BLaER1 treated with 17β-estradiol and CSF1 and Interleukin-3, amounts not matched to agents 10 nM and 100 nM (cell line): ENCODE data around the gene GJA9.

Experiments
- H3K27ac ChIP-seq, 11 experiments: shearing (Covaris generic); formaldehyde crosslinking; 2 replicates each; pipeline ENCODE4 v1.8.1; 2022
- H3K27me3 ChIP-seq, 11 experiments: shearing (Covaris generic); formaldehyde crosslinking; 2 replicates each; pipeline ENCODE4 v1.8.1; 2022
- H3K36me3 ChIP-seq, 11 experiments: shearing (Covaris generic); formaldehyde crosslinking; 2 replicates each; pipeline ENCODE4 v1.8.1; 2022
- H3K4me1 ChIP-seq, 10 experiments: shearing (Covaris generic); formaldehyde crosslinking; 2 replicates each; pipeline ENCODE4 v1.8.1; 2022
- H3K4me2 ChIP-seq, 11 experiments: shearing (Covaris generic); formaldehyde crosslinking; 2 replicates each; pipeline ENCODE4 v1.8.1; 2022
- H3K4me3 ChIP-seq, 10 experiments: shearing (Covaris generic); formaldehyde crosslinking; 2 replicates each; pipeline ENCODE4 v1.8.1; 2022
- H3K9ac ChIP-seq, 11 experiments: shearing (Covaris generic); formaldehyde crosslinking; 2 replicates each; pipeline ENCODE4 v1.8.1; 2022
- H3K9me3 ChIP-seq, 11 experiments: shearing (Covaris generic); formaldehyde crosslinking; replicated peaks in 1 of 11; 2 replicates each; pipeline ENCODE4 v1.8.1; 2022
- H4K20me1 ChIP-seq, 11 experiments: shearing (Covaris generic); formaldehyde crosslinking; 2 replicates each; pipeline ENCODE4 v1.8.1; 2022
- Cebpa-rat ChIP-seq, 11 experiments: shearing (Covaris generic); IDR thresholded peaks; 2 replicates each; pipeline ENCODE4 v1.8.1; 2022

GJA9 gene

DNA sequence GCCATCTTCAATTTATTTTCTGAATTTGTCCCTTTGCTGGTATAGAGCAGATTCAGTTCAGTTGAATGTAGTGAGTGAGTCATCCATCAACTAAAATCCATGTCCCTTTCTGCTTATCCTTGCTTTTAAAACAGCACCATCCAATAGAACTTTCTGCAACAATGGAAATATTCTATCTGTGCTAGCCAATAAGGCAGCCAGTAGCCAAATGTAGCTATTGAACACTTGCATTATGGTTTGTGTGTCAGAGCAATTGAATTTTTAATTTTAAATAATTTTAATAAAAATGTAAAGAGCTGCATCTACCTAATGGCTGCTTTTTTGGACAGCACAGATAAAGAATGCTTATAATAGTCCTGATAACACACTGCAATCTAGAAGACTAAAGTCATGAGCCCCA lies at the start of gene GJA9:
Gene GJA9, minus strand, starts transcription at position 101 of the 400 bp plus-strand sequence. CDS start 5,489 bp downstream, outside the sequence.
- Histone ChIP-seq H4K20me1 (peaks cover 0 to 18% (median 0%) of the 10 kb centered on the region in 11 experiments; a peak in 2 of 22 replicates), H3K4me2 (no peak within 1 kb of the TSS), H3K9me3 (no peaks in the 10 kb centered on the region), H3K4me1 (no peaks in the 10 kb centered on the region), H3K27me3 (no peaks in the 10 kb centered on the region), H3K9ac (no peak within 1 kb of the TSS), H3K36me3 (0 out of 22 replicates have a peak, but pooled peaks cover 0 to 2% (median 0%) of the 10 kb centered on the region in 11 experiments), H3K4me3 (no peak within 1 kb of the TSS), H3K27ac (no peak within 1 kb of the TSS)
- no peak for TF ChIP-seq Cebpa-rat (IDR thresholded peaks at IDR 0.05)

DNA sequence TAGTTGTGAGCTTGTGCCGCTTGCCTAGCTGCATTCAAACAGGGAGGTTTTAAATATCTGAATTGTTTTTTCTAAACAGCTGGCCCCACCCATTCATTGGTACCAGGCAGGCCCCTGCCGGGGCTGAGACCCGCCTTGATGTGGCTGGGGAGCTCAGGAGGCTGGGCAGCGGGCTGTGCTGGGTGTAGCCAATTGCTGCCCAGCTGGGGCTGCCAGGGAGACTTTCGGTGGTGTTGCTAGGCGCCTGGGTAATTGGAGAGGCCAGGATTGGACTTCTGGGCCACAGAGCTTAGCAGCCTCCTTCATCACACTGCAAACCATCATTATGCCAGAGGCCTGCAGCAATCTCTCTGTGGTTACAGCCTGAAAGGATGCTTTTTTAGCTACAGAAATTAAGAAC lies 48.1 kb upstream of the GJA9 start:
- no peak overlapping the region for H3K4me3 ChIP-seq
- peaks cover 8 to 34% (median 26%) of the 10 kb centered on the region in 10 experiments for H3K4me1 ChIP-seq
- no peak for TF ChIP-seq Cebpa-rat (IDR thresholded peaks at IDR 0.05)
- no peaks in the 10 kb centered on the region for H3K36me3 ChIP-seq
- peak overlapping the region in 8 of 11 experiments; percentile 22 to 50 (median 32); a peak in 11 of 22 replicates for H3K4me2 ChIP-seq
- no peaks in the 10 kb centered on the region for H3K9me3 ChIP-seq
- no peaks in the 10 kb centered on the region for H3K27me3 ChIP-seq
- H3K27ac ChIP-seq = no peak overlapping the region
- H4K20me1 ChIP-seq = no peaks in the 10 kb centered on the region
- H3K9ac ChIP-seq = no peak overlapping the region

DNA sequence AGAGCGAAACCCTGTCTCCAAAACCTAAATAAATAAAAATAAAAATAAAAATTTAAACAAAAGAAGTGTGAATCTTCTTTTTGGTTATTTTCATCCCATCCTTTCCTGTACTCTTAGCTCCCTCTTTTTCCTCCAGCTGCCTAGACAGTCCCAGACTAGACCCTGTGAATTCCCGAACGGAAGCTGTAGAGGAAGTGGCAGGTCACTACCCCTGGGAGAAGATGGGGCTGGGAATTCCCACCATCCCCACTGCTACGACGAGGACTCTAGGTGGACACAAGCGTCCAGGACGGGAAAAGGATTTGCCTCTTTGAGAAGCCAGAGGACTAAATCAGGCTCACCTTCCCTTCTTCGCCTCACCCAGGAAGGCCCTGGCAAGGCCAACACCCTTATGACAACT lies 47.7 kb upstream of the GJA9 start:
- Histone ChIP-seq H3K27ac (no peak overlapping the region), H3K4me3 (no peak overlapping the region), H4K20me1 (no peaks in the 10 kb centered on the region), H3K9me3 (no peaks in the 10 kb centered on the region), H3K36me3 (no peaks in the 10 kb centered on the region), H3K4me2 (peak overlapping the region in 8 of 11 experiments; percentile 22 to 50 (median 32); a peak in 11 of 22 replicates), H3K9ac (no peak overlapping the region), H3K4me1 (peaks cover 8 to 34% (median 26%) of the 10 kb centered on the region in 10 experiments), H3K27me3 (no peaks in the 10 kb centered on the region)
- TF ChIP-seq Cebpa-rat (IDR thresholded peaks at IDR 0.05) = no peak

DNA sequence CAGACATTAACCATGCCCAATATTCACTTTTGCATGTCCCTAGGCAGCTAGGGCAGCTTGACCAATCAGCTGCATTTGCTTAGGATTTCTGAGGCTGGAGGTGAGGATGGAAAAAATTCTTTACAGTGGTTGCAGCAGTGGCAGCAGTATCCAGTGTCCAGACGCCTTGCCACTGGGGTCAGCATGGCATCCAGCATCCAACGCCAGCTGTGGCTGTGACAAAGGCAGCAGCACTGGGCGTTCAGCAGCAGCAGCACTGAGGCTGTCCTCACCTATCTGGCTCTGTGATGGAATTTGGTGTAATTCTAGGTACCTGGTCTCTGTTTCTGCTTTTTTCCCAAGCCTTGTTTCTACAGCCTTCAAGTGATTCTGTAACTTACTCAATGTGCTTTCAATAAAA lies 44.7 kb upstream of the GJA9 start:
- Histone ChIP-seq H4K20me1 (no peaks in the 10 kb centered on the region), H3K4me2 (no peak overlapping the region), H3K27me3 (no peaks in the 10 kb centered on the region), H3K9ac (no peak overlapping the region), H3K4me3 (no peak overlapping the region), H3K9me3 (no peaks in the 10 kb centered on the region), H3K27ac (no peak overlapping the region), H3K4me1 (peaks cover 0 to 22% (median 15%) of the 10 kb centered on the region in 10 experiments; a peak in 13 of 20 replicates), H3K36me3 (no peaks in the 10 kb centered on the region)
- TF ChIP-seq Cebpa-rat (IDR thresholded peaks at IDR 0.05) = no peak

DNA sequence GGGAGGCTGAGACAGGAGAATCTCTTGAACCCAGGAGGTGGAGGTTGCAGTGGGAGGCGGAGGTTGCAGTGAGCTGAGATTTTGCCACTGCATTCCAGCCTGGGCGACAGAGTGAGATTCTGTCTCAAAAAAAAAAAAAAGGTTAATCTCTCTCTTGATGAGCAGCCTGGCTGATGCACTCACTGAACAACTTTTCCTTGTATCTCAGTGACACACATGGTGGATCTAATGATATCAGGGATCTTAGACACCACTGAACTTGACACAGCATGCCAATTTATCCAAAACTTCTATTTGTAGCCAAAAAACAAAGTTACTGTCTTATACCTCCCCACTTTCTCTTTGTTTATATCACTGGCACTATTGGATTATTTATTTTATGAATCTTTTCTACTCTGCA lies 44.0 kb upstream of the GJA9 start:
- Histone ChIP-seq H3K9me3 (no peaks in the 10 kb centered on the region), H3K27ac (no peak overlapping the region), H3K4me3 (no peak overlapping the region), H3K27me3 (no peaks in the 10 kb centered on the region), H4K20me1 (no peaks in the 10 kb centered on the region), H3K4me2 (no peak overlapping the region), H3K9ac (no peak overlapping the region), H3K36me3 (no peaks in the 10 kb centered on the region), H3K4me1 (peaks cover 0 to 15% (median 9%) of the 10 kb centered on the region in 10 experiments; a peak in 11 of 20 replicates)
- no peak for TF ChIP-seq Cebpa-rat (IDR thresholded peaks at IDR 0.05)

DNA sequence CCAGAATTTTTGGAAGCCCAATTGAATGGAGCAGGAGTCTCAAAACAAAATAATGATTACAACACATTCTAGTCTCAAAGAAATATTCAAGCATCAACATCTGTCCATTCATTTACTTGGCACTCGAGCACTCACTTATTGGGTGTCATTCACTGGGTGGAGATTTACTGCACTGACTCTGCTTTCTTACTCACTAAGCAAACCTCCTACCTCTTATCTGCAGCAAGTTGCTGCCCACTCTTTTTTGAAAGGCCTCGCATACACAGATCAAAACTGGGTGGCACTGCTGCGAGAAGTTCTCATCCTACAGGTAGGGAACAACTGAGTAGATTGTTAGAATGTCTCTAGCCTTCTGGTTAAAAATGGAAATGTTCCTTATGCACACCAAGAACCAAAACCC lies 42.2 kb upstream of the GJA9 start:
- H3K4me2 ChIP-seq = no peak overlapping the region
- H3K9me3 ChIP-seq = no peaks in the 10 kb centered on the region
- H4K20me1 ChIP-seq = no peaks in the 10 kb centered on the region
- no peak for TF ChIP-seq Cebpa-rat (IDR thresholded peaks at IDR 0.05)
- no peaks in the 10 kb centered on the region for H3K27me3 ChIP-seq
- no peaks in the 10 kb centered on the region; a peak in 1 of 22 replicates for H3K36me3 ChIP-seq
- H3K4me1 ChIP-seq = peaks cover 0 to 2% (median under 1%) of the 10 kb centered on the region in 10 experiments; a peak in 5 of 20 replicates
- H3K4me3 ChIP-seq = no peak overlapping the region
- H3K9ac ChIP-seq = no peak overlapping the region
- H3K27ac ChIP-seq = no peak overlapping the region

DNA sequence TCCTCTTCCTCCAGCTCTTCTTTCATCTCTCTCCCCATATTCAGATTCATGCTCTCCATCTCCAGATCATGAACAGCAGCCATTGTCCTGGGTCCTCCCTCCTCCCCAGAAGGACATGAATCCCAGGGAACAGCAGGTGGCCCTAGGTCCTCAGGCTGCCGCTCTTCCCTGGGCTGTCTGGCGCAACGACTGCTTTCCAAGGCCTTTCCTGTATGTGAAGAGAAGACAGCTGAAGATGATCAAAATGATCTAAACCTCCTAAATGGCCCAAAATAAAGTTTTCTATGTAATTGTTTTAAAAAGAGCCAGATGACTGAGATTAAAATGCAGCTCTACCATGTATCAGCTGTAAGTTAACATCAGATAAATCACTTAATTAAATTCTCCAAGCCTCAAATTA lies 37.7 kb upstream of the GJA9 start:
- H3K27ac ChIP-seq = no peak overlapping the region
- H3K4me1 ChIP-seq = peaks cover 0 to 9% (median 3%) of the 10 kb centered on the region in 10 experiments; a peak in 5 of 20 replicates
- peaks cover 0 to 25% (median 0%) of the 10 kb centered on the region in 11 experiments; a peak in 4 of 22 replicates for H3K36me3 ChIP-seq
- H3K9ac ChIP-seq = no peak overlapping the region
- no peak for TF ChIP-seq Cebpa-rat (IDR thresholded peaks at IDR 0.05)
- H3K9me3 ChIP-seq = no peaks in the 10 kb centered on the region
- no peaks in the 10 kb centered on the region for H3K27me3 ChIP-seq
- H4K20me1 ChIP-seq = no peaks in the 10 kb centered on the region
- no peak overlapping the region for H3K4me3 ChIP-seq
- H3K4me2 ChIP-seq = no peak overlapping the region

DNA sequence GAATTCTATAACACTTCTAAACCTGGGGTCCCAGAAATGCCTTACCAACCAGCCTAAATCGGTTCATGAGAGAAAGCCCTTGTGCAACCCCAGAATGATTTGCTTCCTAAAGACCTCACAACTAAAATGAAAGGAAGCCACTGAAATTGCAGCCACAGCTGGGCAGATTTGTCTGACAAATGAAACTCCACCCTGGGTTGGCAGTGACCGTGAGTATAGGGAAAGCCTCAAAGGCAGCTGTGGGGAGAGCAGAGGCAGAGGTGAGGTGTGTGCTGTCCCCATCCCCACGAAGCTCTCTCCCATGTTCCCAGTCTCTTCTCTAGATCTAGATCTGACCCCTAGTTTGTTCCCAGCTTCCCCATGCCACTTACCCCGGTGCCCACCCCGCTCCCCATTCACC lies 37.2 kb upstream of the GJA9 start:
- Histone ChIP-seq H3K4me3 (no peak overlapping the region), H4K20me1 (no peaks in the 10 kb centered on the region), H3K4me1 (peaks cover 0 to 9% (median 3%) of the 10 kb centered on the region in 10 experiments; a peak in 5 of 20 replicates), H3K27ac (no peak overlapping the region), H3K9ac (no peak overlapping the region), H3K9me3 (no peaks in the 10 kb centered on the region), H3K27me3 (no peaks in the 10 kb centered on the region), H3K36me3 (peaks cover 0 to 31% (median 0%) of the 10 kb centered on the region in 11 experiments; a peak in 4 of 22 replicates), H3K4me2 (peak overlapping the region in 3 of 11 experiments; percentile 15 to 19 (median 16); a peak in 3 of 22 replicates)
- TF ChIP-seq Cebpa-rat (IDR thresholded peaks at IDR 0.05) = no peak

DNA sequence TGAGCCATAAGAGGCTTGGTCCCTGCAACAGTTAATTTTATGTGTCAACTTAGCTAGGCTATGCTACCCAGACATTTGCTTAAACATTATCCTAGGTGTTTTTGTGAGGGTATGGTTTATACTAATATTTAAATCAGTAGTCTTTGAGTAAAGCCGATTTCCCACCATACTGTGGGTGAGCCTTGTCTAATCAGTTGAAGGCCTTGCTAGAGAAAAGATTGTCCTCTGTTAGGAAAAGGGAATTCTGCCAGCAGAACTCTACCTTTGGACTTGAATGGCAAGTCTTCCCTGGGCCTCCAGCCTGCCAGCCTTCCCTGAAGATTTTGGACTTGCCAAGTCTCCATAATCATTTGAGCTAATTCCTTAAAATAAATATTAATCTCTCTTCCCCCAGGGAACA lies 36.4 kb upstream of the GJA9 start:
- Histone ChIP-seq H3K4me2 (peak overlapping the region in 1 of 11 experiments; percentile 16; a peak in 1 of 22 replicates), H3K9me3 (no peaks in the 10 kb centered on the region), H3K27ac (no peak overlapping the region), H4K20me1 (no peaks in the 10 kb centered on the region), H3K9ac (no peak overlapping the region), H3K27me3 (no peaks in the 10 kb centered on the region), H3K4me1 (peaks cover 0 to 9% (median 3%) of the 10 kb centered on the region in 10 experiments; a peak in 5 of 20 replicates), H3K36me3 (peaks cover 0 to 34% (median 0%) of the 10 kb centered on the region in 11 experiments; a peak in 4 of 22 replicates), H3K4me3 (no peak overlapping the region)
- no peak for TF ChIP-seq Cebpa-rat (IDR thresholded peaks at IDR 0.05)

DNA sequence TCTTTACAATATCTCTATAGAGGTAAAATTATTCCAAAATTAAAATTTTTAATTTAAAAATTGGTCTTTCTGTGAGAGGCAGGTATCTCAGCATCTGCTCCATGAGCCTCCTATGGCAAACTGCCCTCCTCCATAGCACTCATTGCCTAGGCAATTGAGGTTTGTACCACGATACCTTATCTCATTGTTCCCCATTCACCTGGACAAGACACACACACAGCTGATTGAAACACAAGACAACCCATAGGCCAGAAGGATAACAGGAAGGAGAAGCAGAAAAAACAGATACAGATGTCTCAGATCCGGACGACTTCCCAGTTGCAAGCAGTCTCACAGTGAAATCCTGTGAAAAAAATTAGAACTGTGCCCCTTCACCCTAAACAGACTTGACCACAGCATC lies 36.0 kb upstream of the GJA9 start:
- Histone ChIP-seq H4K20me1 (no peaks in the 10 kb centered on the region), H3K27me3 (no peaks in the 10 kb centered on the region), H3K36me3 (peaks cover 0 to 34% (median 0%) of the 10 kb centered on the region in 11 experiments; a peak in 4 of 22 replicates), H3K27ac (no peak overlapping the region), H3K4me3 (no peak overlapping the region), H3K9me3 (no peaks in the 10 kb centered on the region), H3K9ac (no peak overlapping the region), H3K4me2 (no peak overlapping the region), H3K4me1 (peaks cover 0 to 9% (median 3%) of the 10 kb centered on the region in 10 experiments; a peak in 5 of 20 replicates)
- no peak for TF ChIP-seq Cebpa-rat (IDR thresholded peaks at IDR 0.05)
